Activated T-helper 9 cell treated with anti-CD3 and anti-CD28 coated beads, Interleukin-2, amount 50 U/mL, for 16 hours (primary cell): ENCODE measurements around the gene ACVR1C.
"Not testable (repeated sequence)": the region's sequence is repeated elsewhere in the genome, so short reads cannot be mapped to it uniquely, and the experiment has no call there.

Source experiments
- DNase-seq: peaks from one replicate; pipeline ENCODE4 v3.0.0-alpha.2; 2020; ENCODE audit warnings: low read depth

Gene ACVR1C

DNA sequence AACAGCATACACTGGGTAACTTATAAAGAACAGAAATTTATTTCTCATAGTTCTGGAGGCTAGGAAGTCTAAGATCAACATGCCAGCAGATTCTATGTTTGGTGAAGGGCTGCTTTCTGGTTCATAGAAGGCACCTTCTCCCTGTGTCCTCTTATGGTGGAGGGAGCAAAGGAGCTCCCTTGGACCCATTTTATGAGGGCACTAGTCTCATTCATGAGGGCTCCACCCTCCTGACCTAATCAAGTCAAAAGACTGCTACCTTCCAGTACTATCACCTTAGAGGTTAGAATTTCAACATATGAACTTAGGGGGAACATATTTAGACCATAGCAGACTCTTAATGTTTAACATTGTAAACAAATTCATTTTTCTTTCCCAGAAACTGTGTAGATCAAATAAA is 54.5 kb downstream of the ACVR1C start:
- DNase-seq = no peak

DNA sequence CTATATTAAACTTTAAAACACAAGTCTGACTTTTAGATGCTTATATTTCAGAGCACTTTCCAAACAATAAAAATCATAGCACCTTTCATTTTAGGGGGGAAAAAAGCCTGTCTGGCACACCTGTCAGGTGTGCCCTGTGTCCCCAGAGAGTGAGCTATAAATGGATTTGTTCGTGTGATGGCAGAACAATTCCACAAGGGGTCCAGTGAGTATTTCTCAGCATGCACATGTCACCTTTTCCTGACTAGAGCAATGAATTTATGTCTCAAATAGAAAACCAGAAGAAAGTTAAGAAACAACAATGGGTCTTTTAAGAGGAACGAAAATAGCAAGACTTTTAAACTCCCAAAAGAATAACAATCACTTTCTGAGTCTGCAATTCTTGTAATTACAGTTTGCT is 55.9 kb downstream of the ACVR1C start:
- no peak for DNase-seq

DNA sequence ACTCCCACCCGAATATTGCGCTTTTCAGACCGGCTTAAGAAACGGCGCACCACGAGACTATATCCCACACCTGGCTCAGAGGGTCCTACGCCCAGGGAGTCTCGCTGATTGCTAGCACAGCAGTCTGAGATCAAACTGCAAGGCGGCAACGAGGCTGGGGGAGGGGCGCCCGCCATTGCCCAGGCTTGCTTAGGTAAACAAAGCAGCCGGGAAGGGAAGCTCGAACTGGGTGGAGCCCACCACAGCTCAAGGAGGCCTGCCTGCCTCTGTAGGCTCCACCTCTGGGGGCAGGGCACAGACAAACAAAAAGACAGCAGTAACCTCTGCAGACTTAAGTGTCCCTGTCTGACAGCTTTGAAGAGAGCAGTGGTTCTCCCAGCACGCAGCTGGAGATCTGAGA is 62.0 kb downstream of the ACVR1C start:
- DNase-seq = not testable (repeated sequence)

DNA sequence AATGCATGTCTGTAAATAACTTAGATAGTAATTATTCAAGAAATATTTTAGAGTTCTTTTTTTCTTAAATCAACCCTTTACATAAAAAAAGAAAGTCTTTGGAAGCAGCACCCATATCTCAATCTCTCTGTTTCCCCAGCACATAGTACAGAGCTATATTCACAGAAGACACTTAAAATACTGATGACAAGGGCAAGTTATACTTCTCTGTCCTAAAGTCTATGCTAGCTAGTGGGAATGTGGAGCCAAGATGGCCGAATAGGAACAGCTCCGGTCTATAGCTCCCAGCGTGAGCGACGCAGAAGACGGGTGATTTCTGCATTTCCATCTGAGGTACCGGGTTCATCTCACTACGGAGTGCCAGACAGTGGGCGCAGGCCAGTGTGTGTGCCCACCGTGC is 62.6 kb downstream of the ACVR1C start:
- not testable (repeated sequence) for DNase-seq

DNA sequence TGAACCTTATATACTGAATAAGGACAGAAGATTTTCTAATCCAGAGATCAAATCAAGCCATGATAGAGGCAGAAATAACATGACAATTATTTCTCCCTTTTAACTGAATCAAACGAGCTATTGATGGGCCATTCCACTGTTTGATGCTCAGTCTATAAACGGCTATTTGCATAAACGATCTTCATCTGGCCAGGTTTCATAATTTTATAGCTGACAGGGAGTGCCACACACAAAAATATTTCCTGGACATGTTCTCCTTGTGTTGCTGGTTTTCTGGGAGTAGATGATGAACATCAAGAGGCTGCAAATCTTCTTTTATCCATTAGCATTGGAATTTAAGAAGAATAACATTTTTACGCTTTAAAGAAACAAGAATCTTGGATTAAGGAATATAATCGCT is 63.1 kb downstream of the ACVR1C start:
- no peak for DNase-seq

DNA sequence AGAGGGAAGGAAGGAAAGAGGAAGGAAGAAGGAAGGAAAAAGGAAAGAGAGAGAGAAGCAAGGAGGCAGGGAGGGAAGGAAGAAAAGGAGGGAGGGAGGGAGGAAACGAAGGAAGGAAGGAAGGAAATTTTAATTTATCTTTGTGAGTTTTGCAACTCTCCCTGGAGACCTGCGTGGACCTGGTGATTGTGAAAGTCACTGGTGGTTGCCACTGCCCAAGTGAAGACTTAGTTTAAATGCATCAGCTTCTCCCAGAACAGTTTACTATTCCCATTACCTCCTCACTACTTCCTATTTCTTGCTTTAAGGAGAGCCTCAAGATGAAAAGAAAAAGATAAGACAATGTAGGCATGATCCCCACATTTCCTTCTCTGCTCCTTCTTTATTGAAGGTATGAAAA is 68.8 kb downstream of the ACVR1C start:
- no peak for DNase-seq

DNA sequence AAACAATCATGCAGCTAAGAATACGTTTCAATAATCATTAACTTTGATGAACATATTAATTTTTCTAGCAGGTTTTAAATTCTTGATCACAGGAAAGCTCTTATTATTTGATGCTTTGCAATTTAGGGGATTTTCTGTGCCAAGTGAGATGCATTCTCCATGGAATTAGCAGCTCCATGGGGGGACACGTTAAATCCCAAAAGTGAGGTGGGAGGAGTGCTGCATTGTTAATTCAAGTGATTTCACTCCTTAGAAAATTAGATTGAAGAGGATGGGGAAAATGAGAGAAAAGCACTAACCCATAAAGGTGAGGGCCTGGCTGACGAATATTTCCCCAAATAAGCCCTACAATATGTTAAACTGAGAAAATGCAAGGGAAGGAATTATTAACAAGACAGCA is 69.2 kb downstream of the ACVR1C start:
- no peak for DNase-seq

DNA sequence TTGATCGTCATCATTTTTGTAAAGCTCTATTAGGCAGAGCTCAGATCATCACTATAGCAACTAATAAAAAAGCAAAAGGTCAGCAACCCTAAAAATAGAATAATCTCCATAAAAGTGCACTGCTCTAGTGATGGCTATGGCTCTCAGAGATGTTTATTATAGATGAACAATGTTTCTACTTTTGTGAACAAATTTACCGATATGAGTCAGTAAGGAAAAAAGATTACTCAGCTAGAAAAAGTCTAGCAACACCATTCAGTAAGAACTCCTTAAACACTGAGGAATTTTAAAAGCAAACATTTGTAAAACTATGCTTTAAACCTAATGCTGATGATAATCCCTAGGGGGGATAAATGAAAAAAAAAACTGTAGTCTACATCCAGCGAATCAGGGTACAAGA is 69.6 kb downstream of the ACVR1C start:
- no peak for DNase-seq

DNA sequence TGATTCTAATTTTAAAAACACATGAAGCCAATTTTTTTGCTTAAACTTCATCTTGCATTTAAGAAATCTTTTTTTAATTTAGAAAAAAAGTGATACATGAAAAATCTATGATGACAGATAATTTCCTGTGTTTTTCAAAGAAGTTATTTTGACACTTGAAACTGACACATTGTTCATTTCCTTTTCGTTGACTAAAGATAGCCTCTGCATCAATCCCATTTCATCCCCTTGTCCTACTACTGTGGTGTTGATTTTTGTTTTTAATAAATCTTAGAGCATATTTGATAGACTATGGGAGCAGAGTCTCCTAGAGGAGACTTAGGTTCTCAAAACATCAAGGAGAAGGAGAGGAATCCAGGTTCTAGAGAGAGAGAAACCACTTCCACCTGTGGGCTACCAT is 70.9 kb downstream of the ACVR1C start:
- no peak for DNase-seq

DNA sequence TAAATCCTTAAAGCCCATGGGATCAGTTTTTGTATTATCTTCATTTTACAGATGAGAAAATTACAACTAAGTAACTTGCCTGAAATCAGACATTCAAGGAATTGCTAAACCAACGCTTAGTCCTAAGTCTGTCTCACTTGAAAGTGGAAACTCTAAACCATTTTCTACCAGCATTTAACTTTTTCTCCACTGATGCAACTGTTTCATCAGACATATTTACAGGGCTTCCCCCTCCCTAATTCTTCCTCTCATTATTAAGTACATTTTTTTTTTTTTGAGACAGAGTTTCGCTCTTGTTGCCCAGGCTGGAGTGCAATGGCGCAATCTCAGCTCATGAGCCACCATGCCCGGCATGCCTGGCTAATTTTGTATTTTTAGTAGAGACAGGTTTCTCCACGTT is 88.6 kb downstream of the ACVR1C start:
- no peak for DNase-seq

DNA sequence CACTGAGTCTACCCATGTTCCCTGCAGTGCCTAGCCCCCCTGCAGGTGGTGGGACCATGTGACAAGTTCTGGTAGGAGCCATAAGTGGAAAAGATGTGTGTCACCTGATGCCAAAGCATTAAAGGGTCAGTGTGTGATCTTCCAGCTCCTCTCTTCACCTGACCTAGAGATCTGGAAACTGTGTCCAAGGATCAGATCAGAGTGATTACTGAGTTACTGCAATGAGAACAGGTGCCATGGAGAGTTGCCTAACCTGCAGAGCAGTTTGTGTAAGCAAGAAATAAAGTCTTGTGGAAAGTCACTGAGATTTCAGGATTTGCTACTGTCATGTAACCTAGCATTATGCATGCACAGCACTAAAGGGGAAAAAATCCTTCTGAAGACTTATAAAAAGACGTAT is 90.6 kb downstream of the ACVR1C start:
- DNase-seq = no peak

DNA sequence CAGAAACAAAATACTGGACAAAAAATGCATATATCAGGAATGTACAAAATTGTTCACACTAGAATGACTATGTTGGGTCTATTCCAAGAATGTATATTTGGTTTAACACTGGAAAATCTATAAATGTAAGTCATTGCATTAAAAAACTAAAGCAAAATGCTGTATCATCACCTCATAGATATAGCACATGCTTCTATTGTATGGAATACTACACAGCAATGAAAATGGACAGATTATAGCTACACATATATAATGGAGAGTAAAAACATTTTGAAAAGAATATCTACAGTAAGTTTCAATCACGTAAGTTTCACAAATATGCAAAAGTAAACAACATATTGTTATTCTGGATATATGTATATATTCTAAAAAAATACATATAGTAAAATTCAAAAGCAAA is 91.8 kb downstream of the ACVR1C start:
- no peak for DNase-seq

DNA sequence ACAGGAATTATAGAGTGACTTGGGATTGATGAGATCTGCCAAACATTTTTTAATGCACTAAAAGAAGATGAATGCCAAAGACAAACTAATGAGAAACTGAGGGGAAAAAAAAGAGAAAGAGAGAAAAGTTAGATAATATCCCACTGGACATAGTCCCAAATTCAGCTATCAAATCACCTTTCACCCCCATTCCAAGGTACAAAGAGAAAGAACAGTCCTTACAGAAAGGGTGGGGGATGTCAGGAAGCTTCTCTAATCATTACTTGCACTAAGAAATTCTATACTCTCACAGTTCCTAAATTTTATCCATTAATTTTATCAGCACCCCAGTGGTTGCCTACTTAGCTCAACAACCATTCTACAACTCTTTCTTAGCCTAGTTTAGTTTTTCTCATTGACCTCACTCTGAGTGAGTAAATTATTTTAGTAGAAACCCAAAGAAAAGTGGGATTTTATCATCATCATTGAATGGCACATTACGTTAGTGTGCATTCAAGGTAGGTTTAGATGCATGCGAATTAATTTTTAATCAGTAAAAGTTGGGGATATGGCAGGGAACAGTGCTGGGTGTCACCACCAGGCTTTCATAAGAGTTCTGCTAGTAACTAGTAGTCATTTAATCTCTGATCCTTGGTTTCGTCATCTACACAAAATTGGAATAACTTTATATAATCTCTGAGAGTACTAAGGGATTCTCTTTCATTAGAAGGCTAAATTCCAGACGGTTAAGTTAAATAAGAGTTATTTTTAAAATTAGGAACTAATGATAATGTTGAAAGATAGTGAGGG is 99.5 kb downstream of the ACVR1C start:
- DNase-seq = no peak

DNA sequence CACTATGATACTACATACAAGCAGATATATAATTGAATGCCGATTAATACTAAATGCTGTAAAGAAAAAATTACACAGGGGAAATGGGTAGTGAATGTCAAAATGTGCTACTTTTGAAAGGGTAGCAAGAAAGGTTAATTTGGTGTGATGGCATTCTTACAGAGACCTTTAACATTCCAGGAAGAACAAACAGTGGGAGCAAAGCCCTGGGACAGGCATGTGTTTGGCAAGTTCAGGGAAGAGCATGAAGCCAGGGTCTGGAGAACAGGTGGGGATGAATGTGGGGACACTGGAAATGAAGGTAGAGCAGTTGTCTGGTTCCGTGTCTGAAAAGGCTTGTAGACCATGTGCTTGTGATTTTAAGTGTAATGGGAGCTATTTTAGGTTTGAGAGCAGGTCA is 102.6 kb downstream of the ACVR1C start:
- DNase-seq = no peak

DNA sequence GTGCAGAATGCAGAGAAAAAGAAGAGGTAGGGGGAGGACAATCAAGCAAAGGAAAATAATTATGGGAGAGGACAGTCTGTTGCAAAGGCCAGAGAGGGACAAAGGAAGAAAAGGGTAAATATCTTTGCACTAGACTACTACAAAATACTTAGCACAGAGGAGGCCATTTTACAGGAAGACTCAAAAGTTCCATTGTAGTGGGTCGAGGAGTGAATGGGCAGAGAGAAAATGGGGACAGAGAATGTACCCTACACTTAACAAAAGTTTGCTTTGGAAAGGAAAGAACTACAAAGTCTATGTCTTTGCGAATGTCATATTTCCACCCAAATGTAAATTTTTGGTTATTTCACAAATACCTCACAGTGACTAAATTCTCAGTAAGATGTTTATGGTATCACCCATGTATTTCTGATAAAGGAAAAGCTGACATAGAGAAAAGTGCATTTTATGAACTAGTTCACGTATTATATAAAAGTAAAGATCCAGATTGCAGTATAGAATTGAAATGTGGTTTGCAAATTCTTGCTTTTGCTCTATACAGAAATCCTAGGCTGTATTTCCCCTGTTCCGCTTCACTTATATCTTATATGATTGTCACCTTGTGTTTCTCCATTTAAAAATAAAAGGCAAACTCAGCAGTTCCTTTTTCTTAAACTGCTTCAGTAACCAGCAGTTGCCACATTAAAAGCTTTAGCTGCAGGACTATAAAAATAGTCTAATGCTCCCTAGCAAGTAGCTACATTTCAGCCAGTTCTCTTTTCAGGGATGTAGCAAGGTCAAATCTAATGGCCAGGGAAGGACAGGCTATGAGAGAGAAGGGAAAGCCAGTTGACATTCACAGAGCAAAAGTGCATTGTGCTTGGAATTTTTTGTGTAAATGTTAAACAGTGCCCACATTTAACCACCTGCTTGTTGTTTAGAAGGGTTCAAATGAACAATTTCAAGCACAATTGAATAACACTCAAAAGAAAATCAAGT is 105.1 kb downstream of the ACVR1C start:
- no peak for DNase-seq

DNA sequence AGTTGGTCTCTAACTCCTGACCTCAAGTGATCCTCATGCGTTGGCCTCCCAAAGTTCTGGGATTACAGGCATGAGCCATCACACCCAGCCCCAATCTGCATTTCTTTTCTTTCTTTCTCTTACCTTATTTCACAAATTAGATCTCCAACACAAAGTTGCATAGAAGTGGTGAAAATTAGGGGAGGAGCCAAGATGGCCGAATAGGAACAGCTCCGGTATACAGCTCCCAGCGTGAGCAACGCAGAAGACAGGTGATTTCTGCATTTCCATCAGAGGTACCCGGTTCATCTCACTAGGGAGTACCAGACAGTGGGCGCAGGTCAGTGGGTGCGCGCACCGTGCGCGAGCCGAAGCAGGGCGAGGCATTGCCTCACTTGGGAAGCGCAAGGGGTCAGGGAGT is 113.7 kb downstream of the ACVR1C start:
- not testable (repeated sequence) for DNase-seq

DNA sequence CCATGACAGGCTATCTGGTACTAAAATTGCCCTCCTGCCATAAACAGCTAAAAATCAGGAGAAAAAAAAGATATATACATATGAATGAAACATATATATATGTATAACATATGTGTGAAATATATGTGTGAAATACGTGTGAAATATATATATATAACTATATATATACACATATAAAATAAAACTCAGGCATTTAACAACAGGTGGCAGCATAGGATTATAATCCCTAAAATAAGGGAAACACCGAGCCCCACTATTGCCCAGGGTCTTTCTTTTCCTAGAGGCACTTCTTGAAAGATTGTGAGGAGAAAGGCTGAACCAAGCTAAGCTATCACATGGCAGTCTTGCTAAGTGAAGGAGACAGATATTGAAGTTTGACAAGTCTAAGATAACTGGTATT is 118.9 kb downstream of the ACVR1C start:
- DNase-seq = no peak

DNA sequence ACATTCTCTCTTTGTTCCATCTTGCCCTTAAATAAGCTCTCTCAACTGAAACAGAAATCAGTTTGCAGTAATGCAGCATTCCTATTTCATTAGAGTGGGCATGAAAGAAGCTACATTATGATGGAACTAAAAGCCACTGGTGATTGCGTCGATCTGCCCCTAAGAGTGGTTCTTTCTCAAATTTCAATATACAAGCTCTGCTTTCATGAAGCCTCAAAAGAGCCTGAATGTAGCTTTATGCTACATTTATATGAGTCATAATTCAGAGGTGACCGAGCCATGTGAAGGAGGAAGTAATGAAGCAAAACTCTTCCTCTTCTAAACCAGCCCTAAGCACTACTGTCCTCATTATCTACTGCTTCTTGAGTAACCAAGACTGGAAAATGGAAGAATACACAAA is 120.0 kb downstream of the ACVR1C start:
- no peak for DNase-seq

DNA sequence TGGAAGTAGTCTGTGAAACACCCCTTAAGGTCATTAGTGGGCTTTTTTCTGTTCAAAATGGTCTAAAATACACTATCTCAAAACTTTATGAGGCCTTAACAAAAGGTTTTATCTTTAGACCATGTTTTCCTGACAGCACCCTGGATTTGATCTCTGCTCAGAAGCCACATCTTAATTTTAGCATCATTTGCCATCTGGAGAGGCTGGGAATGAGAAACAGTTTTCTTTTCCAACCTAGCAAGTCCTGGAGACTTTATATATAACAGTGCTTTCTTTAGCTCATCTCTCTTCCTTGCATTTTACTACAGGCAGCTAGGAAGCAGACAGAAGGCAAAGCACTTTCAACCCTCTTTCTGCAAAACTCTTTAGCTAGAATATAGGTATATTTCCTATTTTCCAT is 122.1 kb downstream of the ACVR1C start:
- DNase-seq = no peak

DNA sequence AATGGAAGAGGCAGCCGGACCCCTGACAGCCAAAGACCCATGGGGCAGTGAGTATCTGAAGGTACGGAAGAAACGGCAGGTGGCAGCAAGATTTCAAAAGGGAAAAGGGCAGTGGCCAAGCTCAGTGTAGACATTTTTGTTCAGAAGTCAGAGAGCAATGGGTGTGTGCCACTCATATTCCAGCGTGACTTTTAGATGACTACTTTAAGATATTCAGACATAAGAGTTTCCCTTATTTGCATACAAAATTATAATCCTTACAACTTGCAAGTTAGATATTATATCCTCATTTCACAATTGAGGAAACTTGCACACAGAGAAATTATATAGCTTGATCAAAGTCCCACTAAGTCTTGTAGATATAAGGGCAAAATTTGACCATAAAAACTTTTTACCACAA is 124.0 kb downstream of the ACVR1C start:
- no peak for DNase-seq

DNA sequence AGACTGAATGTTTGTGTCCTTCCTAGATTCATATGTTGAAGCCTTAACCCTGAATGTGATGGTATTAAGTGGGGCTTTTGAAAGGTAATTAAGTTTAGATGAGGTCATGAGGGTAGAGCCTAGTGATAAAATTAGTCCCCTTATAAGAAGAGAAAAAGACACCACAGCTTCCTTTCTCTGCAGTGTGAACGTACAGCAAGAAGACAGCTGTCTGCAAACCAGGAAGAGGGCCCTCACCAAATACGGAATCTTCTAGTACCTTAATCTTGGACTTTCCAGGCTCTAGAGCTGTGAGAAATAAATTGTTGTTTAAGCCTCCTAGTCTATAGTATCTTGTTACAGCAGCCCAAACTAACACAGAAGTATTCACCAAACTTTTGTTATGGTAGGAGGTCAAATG is 127.6 kb downstream of the ACVR1C start:
- no peak for DNase-seq

DNA sequence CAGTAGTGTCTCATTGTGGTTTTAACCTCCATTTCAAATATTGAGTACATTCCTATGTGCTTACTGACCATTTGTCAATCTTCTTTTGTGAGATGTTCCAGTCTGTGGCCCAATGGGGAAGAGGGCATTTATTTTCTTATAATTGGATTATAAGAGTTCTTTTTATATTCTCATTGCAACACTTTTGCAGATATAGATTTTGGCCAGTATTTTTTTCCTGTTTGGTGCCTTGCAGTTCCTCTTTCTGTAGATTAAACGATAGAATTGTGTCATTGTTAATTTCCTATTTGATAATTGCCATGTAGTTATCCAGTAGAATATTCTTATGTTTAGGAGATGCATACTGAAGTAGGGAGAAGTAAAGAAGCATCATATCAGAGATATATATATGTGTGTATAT is 128.3 kb downstream of the ACVR1C start:
- no peak for DNase-seq

DNA sequence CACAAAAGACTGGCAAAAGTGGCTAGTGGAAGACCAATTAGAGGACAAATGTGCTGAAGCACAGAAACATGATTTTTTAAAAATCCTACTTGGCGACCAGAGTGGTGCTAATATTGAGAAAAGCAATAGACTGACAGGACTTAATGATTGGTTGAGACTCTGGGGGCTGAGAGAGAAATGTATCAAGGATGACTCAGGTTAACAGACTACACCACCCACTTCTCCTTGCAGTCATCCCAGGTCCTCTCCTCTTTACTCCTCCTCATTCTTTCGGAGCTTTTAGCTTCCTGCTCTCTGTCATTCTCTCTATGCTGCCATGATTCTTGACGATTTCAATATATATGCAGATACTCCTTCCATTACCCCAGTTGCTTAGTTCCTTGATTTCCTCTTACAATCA is 130.2 kb downstream of the ACVR1C start:
- DNase-seq = no peak
